GM15510 (cell line): ENCODE results near the gene AKT3.

ENCODE experiments used
- POLR2A ChIP-seq: IDR thresholded peaks from 3 replicates; pipeline ENCODE4 v1.6.1; 2011; ENCODE audit warnings: borderline replicate concordance; ENCODE audit not compliant: insufficient read length; ENCODE audit errors: extremely low read depth

The AKT3 gene

GRCh38 chr1:243580984-243581383, 269.1 kb downstream of the AKT3 start:
- no peak for TF ChIP-seq POLR2A

GRCh38 chr1:243580072-243580471, 270.0 kb downstream of the AKT3 start:
- no peak for TF ChIP-seq POLR2A

GRCh38 chr1:243575070-243575469, 275.0 kb downstream of the AKT3 start:
- no peak for TF ChIP-seq POLR2A

- no peak for TF ChIP-seq POLR2A
Measured at GRCh38 chr1:243572940-243573339, 277.1 kb downstream of the AKT3 start.

- no peak for TF ChIP-seq POLR2A
Measured at GRCh38 chr1:243568793-243569192, 281.2 kb downstream of the AKT3 start.

GRCh38 chr1:243564814-243565213, 285.2 kb downstream of the AKT3 start:
- no peak for TF ChIP-seq POLR2A

GRCh38 chr1:243563732-243564131, 286.3 kb downstream of the AKT3 start:
- no peak for TF ChIP-seq POLR2A

- TF ChIP-seq POLR2A, result no peak
Measured at GRCh38 chr1:243562473-243562872, 287.6 kb downstream of the AKT3 start.

GRCh38 chr1:243561588-243562319, 288.3 kb downstream of the AKT3 start:
- no peak for TF ChIP-seq POLR2A

GRCh38 chr1:243559575-243560162, 290.4 kb downstream of the AKT3 start:
- no peak for TF ChIP-seq POLR2A

- TF ChIP-seq POLR2A, result no peak
Measured at GRCh38 chr1:243558576-243558975, 291.5 kb downstream of the AKT3 start.

- TF ChIP-seq POLR2A, result no peak
Measured at GRCh38 chr1:243557866-243558265, 292.2 kb downstream of the AKT3 start.

- TF ChIP-seq POLR2A, result no peak
Measured at GRCh38 chr1:243554686-243555085, 295.4 kb downstream of the AKT3 start.

- no peak for TF ChIP-seq POLR2A
Measured at GRCh38 chr1:243553090-243553489, 297.0 kb downstream of the AKT3 start.

- no peak for TF ChIP-seq POLR2A
Measured at GRCh38 chr1:243550276-243550675, 299.8 kb downstream of the AKT3 start.

GRCh38 chr1:243549791-243550190, 300.3 kb downstream of the AKT3 start:
- TF ChIP-seq POLR2A, result no peak
